PC-3 (cell line): ENCODE results near the gene LRCOL1.

Experiments
- EZH2 ChIP-seq: fragments of 300-600 bp; sonication (generic); IDR thresholded peaks from one replicate; pipeline ENCODE4 v1.6.1; 2017; ENCODE audit warnings: antibody characterized with exemption, mild to moderate bottlenecking, low read length; ENCODE audit not compliant: unreplicated experiment
- EZH2phosphoT487 ChIP-seq: fragments of 300-600 bp; sonication (generic); IDR thresholded peaks from 2 replicates; pipeline ENCODE4 v1.6.1; 2018; ENCODE audit warnings: mild to moderate bottlenecking, antibody characterized with exemption, low read length, borderline replicate concordance
- TF ChIP-seq, protein P1 (sequence below): fragments of 300-600 bp; sonication (generic); conservative IDR thresholded peaks from 2 replicates; pipeline ENCODE4 v1.5.1; 2017; ENCODE audit warnings: antibody characterized with exemption, low read depth, mild to moderate bottlenecking, low read length

GRCh38 chr12:132625731-132626430 lies 15.5 kb upstream of the LRCOL1 start:
- TF ChIP-seq, protein P1, sequence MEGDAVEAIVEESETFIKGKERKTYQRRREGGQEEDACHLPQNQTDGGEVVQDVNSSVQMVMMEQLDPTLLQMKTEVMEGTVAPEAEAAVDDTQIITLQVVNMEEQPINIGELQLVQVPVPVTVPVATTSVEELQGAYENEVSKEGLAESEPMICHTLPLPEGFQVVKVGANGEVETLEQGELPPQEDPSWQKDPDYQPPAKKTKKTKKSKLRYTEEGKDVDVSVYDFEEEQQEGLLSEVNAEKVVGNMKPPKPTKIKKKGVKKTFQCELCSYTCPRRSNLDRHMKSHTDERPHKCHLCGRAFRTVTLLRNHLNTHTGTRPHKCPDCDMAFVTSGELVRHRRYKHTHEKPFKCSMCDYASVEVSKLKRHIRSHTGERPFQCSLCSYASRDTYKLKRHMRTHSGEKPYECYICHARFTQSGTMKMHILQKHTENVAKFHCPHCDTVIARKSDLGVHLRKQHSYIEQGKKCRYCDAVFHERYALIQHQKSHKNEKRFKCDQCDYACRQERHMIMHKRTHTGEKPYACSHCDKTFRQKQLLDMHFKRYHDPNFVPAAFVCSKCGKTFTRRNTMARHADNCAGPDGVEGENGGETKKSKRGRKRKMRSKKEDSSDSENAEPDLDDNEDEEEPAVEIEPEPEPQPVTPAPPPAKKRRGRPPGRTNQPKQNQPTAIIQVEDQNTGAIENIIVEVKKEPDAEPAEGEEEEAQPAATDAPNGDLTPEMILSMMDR = no peak
- TF ChIP-seq EZH2 (no peak), EZH2phosphoT487 (no peak)
